Panc1 (cell line): Measurements from ENCODE around the gene DYNLRB2.

Experiments used
- POLR2AphosphoS5 ChIP-seq: IDR thresholded peaks from 2 replicates; pipeline ENCODE4 v1.6.1; 2012; ENCODE audit warnings: mild to moderate bottlenecking, low read depth, low read length, moderate library complexity
- REST ChIP-seq, 2 experiments: IDR thresholded peaks; 2 replicates each; pipeline ENCODE4 v1.6.1; 2011 to 2012; ENCODE audit warnings: low read depth in 2 of 2, control low read depth in 1 of 2, low read length in 1 of 2, mild to moderate bottlenecking in 1 of 2, moderate library complexity in 1 of 2; ENCODE audit not compliant: insufficient read depth in 1 of 2
- SIN3A ChIP-seq: IDR thresholded peaks from 2 replicates; pipeline ENCODE4 v1.6.1; 2012; ENCODE audit warnings: low read depth, mild to moderate bottlenecking, low read length, moderate library complexity, borderline replicate concordance; ENCODE audit not compliant: insufficient read depth
- TCF7L2 ChIP-seq: IDR thresholded peaks from 2 replicates; pipeline ENCODE4 v1.6.1; 2011; ENCODE audit warnings: mild to moderate bottlenecking, low read depth, low read length, inconsistent platforms
- TF ChIP-seq, protein P1 (sequence below): fragments of 450-650 bp; IDR thresholded peaks from 2 replicates; pipeline ENCODE4 v1.5.1; 2017; ENCODE audit warnings: mild to moderate bottlenecking

DNA sequence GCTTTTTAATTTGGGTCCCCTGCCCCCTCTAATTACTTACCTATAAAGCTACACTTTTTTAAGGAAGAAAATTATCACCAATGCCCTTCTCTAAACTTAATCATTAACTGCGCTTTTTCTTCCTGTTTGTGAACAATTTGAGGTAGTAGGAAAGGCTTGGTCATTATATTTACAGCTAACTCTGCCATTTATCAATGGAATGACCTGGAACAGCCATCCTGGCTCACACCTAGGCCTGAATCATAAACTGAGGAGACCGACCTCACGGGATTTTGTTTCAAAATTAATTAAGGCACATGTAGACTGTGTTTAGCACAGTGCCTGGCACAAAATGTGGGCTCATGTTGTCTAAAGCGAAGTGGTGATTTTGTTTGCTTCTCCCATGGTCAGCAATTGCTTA lies 15.4 kb upstream of the DYNLRB2 start:
- TF ChIP-seq, protein P1, sequence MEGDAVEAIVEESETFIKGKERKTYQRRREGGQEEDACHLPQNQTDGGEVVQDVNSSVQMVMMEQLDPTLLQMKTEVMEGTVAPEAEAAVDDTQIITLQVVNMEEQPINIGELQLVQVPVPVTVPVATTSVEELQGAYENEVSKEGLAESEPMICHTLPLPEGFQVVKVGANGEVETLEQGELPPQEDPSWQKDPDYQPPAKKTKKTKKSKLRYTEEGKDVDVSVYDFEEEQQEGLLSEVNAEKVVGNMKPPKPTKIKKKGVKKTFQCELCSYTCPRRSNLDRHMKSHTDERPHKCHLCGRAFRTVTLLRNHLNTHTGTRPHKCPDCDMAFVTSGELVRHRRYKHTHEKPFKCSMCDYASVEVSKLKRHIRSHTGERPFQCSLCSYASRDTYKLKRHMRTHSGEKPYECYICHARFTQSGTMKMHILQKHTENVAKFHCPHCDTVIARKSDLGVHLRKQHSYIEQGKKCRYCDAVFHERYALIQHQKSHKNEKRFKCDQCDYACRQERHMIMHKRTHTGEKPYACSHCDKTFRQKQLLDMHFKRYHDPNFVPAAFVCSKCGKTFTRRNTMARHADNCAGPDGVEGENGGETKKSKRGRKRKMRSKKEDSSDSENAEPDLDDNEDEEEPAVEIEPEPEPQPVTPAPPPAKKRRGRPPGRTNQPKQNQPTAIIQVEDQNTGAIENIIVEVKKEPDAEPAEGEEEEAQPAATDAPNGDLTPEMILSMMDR = no peak
- TF ChIP-seq POLR2AphosphoS5 = no peak
- no peak for TF ChIP-seq SIN3A
- TF ChIP-seq REST (IDR thresholded peaks at IDR 0.05; ENCODE audit: insufficient read depth in 1 of 2, low read depth in 2 of 2, low read length in 1 of 2) = no peak
- no peak for TF ChIP-seq TCF7L2
